Stimulated activated CD4-positive, alpha-beta T cell treated with anti-CD3 and anti-CD28 coated beads, Interleukin-4, amount 100 ng/mL, for 24 hours (primary cell): Measurements from ENCODE around the gene CALHM3.
"Not testable (repeated sequence)": the region's sequence is repeated elsewhere in the genome, so short reads cannot be mapped to it uniquely, and the experiment has no call there.

Source experiments
- DNase-seq: peaks from one replicate; pipeline ENCODE4 v3.0.0-alpha.2; 2020

The CALHM3 gene

GRCh38 chr10:103479135-103479534 lies at the start of gene CALHM3:
Gene CALHM3 (minus strand): TSS chr10:103479240. CDS start chr10:103479032, 208 bp downstream.
- DNase-seq, result no peak

DNA sequence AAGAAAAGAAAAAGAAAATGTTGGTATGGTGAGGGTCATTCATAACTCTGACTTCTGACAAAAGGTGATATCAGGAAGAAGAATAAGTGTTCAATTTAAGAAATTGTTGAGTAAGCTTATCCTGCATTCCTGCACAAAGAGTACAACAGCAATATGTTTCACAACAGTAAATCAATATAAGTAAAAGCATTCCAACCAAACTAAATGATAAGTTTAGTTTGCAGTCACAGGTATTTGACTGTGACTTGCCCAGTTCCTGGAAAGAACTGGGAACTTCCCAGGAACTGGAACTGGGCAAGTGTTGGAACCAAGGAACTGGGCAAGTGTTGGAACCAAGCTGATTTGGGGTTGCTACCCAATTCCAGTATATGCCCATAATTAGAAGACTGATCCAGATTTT lies 49.5 kb upstream of the CALHM3 start:
- no peak for DNase-seq

DNA sequence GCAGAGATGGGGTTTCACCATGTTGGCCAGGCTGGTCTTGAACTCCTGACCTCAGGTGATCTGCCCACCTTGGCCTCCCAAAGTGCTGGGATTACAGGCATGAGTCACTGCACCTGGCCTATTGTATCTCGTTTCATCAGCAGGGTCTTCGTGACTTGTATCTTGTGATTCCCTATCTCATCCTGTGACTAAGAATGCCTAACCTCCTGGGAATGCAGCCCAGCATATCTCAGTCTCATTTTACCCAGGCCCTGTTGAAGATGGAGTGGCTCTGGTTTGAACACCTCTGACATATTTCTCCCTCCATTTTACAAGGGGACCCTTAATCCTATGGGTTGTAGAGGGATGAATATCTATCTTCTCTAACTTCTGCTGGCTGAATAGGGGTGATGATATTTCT lies 48.4 kb upstream of the CALHM3 start:
- DNase-seq, result not testable (repeated sequence)

DNA sequence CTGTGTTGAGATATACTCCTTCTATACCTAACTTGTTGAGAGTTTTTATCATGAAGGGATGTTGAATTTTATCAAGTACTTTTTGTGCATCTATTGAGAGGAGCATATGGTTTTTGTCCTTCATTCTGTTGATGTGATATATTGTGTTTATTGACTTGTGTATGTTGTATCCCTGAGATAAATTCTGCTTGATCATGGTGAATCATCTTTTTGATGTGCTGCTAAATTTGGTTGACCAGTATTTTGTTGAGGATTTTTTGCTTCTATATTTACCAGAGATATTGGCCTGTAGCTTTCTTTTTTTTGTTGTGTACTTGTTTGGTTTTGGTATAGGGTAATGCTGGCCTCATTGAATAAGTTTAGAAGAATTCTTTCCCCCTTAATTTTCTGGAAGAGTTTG lies 46.9 kb upstream of the CALHM3 start:
- DNase-seq, result no peak

- DNase-seq, result no peak
Measured at GRCh38 chr10:103523683-103524082, 44.6 kb upstream of the CALHM3 start.

GRCh38 chr10:103522006-103522405 lies 43.0 kb upstream of the CALHM3 start:
- not testable (repeated sequence) for DNase-seq

- DNase-seq, result no peak
Measured at GRCh38 chr10:103519798-103520197, 40.8 kb upstream of the CALHM3 start.

DNA sequence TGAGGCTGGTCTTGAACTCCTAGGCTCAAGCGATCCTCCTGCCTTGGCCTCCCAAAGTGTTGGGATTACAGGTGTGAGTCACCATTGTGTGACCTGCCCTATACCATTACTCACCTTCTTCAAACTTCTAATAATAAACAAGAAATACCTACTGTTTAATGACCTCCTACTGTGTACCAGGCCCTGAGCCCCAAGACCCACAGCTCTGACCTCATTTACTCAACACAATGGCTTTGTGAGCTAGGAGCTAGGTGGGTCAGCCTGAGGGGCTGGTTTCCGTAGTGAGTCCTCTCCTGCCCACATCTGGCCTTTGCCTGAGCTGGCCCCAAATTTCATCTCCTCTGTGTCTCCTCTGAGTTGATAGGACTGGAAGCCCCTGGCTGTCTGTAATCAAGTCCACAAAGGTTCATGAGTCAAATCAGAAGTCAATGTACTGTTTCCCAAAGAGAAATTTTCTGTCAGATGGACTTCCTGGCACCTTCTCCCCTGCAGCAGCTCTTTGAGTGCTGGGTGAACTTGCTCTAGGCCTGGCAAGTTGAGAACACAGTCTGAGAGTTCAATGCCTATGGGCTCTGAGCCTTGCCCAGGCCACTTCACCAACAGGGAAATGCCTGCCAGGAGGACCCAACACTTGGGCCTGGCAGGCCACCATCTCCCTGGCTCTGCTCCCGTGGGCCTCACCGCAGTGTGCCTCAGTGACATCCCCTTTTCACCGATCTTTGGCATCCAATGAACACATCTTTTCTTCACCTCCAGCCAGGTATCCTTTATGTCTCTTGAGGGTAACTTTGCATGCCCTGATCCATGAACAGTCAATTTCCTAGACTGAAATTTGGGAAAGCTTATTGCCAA lies 38.4 kb upstream of the CALHM3 start:
- DNase-seq, result no peak

- no peak for DNase-seq
Measured at GRCh38 chr10:103514244-103514643, 35.2 kb upstream of the CALHM3 start.

- DNase-seq, result no peak
Measured at GRCh38 chr10:103513380-103514060, 34.5 kb upstream of the CALHM3 start.

DNA sequence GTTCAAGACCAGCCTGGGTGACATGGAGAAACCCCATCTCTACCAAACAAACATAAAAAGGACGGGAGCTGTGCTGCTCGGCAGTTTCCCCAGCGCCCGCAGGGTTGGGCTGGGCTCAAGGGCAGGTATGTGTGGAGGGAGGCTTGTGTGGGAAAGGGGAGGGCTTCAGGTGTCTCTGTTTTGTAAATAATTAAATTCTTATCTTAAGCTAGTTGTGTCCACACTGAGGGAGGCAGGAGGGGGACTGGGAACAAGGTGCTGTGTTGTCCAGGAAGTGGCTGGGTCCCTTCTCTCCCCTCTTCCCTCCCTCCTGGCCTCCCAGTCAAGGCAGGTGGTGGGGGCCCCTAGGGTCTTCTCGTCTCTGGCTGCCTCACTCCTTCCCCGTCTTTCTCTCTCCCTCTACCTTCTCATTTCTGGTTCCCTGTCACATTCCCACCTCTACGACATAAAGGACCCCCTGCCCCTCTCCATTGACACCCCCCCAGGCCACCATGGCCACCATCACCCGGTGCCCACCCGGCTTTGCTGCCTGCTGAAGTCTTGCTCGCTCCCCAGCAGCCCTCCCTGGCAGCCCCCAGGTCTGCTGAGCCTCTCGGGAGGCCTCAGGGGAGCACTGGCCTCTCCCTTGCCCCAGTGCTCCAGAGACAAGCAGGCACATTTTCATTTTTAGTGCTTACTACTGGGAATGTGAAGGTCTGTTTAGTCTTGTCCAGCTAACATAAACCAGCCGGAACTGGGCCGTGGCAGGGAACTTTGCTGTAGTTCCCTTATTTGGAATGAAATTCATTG lies 33.7 kb upstream of the CALHM3 start:
- no peak for DNase-seq

DNA sequence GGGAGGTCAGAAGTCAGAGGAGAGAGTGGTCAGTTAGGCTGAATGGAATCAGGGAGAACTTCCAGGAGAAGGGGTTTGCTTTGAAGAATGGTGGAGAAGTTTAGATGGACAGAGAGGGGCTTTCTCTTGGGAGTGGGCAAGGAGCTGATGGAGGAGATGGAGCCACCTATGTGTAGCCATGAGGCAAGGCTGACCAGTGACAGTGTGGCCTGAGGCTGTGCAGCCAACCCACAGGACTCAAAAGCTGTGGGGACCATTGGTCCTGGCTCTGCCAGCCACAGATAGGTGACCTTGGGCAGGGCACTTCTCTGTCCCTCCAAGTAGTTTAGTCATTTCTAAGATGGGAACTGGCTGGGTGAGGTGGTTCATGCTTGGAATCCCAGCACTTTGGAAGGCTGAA lies 33.1 kb upstream of the CALHM3 start:
- no peak for DNase-seq

GRCh38 chr10:103510791-103511752 lies 32.0 kb upstream of the CALHM3 start:
- no peak for DNase-seq

- no peak for DNase-seq
Measured at GRCh38 chr10:103510046-103510685, 31.1 kb upstream of the CALHM3 start.

DNA sequence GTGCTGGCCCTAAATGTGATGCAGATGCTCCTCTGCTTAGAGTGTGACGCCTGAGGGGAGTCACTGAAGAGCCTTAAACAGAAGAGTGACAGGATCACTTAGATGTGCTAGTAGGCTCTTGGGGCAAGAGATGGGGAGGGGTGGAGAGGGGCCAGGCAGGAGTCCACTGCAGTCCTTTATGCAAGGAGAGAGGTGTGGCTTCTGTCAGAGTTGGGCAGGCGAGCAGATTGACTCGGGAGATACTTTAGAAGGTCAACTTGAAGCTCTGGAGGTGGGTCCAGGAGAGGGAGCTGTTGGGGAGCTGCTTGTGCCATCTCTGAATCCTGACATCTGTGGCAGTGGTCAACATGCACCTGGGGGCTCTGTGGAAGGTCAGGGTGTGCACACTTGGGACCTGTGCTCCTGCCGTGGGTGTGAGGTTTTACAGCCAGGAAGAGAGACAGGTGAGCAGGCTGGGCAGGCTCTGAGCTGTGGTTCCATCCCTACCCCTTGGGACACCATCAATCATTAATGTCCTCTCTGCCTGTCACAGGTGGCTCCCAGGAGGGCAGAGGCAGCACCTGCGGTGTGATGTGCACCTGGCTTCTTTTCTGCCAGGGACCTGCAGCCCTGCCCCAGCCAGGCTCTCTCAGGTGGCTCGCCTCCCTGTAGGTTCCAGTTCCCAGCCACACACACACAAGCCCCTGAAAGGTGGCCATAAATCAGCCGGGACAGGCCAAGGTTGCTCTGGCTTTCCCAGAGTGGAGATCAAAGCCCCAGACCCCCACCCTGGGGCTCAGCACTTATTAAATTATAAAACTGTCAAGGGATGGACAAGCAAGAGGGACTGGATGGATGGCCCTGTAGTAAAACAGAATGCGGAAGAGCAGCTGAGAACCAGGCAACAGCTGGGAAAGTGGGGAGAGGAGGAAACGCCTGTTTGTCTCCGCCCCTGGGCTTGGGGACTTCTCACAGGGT lies 28.5 kb upstream of the CALHM3 start:
- DNase-seq, result no peak

DNA sequence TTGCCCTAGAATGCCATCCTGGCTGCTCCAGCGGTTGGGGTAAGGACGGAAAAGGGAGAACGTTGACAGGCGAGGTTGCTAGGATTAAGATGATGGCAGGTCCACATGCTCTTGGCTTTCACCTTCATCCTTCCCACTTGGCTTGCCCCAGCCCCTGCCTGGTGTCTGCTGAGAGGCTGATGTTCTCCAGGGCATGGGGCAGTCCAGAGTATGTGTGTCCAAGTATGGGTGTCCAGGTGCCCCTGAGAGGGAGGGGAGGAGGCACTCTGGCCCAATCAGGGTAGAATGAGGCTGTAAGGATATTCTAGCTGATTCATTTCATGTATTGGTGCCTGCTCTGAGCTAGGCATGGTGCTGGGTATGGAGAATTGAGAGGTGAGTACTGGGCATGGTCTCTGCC lies 27.0 kb upstream of the CALHM3 start:
- no peak for DNase-seq

DNA sequence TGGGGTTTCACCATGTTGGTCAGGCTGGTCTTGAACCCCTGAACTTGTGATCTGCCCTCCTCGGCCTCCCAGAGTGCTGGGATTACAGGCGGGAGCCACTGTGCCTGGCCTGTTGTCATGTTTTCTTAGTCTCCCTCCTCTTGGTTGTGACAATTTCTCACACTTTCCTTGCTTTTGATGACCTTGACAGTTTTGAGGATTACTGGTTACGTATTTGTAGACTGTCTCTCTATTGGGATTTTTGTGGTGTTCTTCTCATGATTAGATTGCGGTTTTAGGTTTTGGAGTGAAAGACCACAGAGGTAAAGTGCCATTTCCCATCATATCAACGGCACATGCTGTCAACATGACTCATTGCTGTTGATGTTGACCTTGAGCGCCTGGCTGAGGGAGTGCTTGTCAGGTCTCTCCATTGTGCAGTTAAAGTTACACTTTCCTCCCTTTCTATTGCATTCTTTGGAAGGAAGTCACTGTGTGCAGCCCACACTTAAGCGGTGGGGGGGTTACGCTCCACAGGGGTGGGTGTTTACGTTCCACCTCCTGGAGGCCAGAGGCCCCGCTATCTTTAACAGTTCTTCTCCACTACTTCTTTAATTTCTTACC lies 25.2 kb upstream of the CALHM3 start:
- DNase-seq, result peak; percentile 53

- DNase-seq, result not testable (repeated sequence)
Measured at GRCh38 chr10:103503777-103504176, 24.7 kb upstream of the CALHM3 start.

DNA sequence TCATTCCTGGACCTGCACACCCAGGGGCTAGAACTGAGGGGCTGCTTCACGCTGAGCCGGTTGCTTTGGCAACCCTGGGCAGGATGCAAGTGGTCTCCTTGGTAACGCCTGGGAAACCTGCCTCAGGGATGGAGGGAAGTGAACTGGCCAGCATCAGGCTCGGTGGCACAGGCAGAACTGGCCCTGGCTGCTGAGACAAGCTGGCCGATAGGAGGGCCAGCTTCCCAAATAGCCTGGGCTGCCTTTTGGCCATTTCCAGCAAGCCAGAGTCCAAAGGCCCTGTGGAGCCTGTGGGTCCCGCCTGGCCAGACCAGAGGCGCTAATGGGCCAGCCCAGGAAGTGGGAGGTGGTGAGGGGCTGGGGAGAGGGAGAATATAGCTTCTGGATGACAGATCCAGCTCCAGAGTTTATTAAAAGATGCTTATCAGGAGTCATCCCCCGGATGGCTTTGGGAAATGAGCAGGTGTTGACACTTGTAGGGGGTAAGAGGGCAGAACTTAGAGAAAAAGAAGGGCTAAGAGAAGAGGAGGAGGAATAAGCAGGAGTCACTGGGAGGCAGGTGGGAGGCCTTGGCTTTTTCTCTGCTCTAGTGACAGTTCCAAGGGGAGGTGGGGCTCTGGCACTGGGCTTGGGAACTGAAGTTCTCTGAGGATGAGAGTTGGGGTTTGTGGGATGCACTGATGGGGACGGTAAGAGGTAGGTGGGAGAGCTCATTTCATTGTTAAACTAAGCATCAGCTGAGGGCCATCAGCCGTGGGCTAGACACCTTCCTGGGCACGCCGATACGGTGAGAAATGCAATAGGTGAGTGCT lies 24.0 kb upstream of the CALHM3 start:
- no peak for DNase-seq
